Esophagus squamous epithelium (tissue), 4 donors: Measurements from ENCODE around the gene NAALAD2.

Experiments used
- CTCF ChIP-seq, 6 experiments: fragments of 450-650 bp in 4 of 6; fragments of 200-600 bp in 2 of 6; sonication (generic) in 2 of 6; IDR thresholded peaks; one replicate each; pipeline ENCODE4 v1.5.1; 2016 to 2019; ENCODE audit warnings: antibody characterized with exemption in 6 of 6, mild to moderate bottlenecking in 4 of 6, moderate library complexity in 4 of 6
- POLR2A ChIP-seq, 4 donors: fragments of 450-650 bp; IDR thresholded peaks; one replicate each; pipeline ENCODE4 v1.6.1; 2017; ENCODE audit warnings: antibody characterized with exemption in 4 of 4, mild to moderate bottlenecking in 4 of 4, moderate library complexity in 3 of 4

- TF ChIP-seq CTCF (IDR thresholded peaks at IDR 0.05) (no peak), POLR2A (IDR thresholded peaks at IDR 0.05) (no peak)
These were observed 45.5 kb downstream of the NAALAD2 start for GRCh38 chr11:90179923-90180322.
